Stimulated activated naive CD4-positive, alpha-beta T cell (primary cell): ENCODE measurements around the gene PCDHA5.

ENCODE experiments used
- DNase-seq, 6 experiments: peaks; one replicate each; lab custom pipeline; 2025; lab: John Stamatoyannopoulos, UW

PCDHA5 gene

DNA sequence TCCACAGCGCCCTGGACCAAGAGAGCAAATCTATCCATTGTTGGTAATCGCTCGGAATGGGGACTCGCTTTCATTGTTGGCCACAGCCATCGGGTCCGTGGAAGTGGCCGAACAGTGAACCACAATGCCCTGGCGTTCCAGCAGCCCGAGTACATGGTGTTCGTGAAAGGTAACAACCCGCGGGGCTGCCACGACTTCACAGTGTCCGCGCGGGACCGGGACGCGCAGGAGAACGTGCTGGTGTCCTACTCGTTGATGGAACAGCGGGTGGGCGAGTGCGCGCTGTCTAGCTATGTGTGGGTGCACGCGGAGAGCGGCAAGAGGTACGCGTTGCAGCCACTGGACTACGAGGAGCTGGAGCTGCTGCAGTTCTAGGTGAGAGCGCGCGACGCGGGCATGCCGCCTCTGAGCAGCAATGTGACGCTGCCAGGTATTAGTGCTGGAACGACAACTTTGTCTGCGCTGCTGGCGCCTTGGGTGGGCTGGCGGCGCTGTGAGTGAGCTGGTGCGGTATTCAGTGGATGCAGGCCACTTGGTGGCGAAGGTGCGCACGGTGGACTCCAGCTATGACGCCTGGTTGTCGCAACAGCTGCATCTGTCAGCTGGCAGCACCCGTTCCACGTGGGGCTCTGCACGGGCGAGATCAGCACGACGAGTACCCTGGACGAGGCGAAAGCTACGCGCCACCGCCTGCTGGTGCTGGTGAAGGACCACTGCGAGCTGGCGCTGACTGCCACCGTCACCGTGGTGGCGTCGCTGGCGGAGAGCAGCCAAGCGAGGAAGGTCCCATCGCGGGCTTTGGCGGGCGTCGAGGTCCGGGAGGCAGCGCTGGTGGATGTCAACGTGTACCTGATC is 41.3 kb downstream of the PCDHA5 start:
- DNase-seq: no peak

DNA sequence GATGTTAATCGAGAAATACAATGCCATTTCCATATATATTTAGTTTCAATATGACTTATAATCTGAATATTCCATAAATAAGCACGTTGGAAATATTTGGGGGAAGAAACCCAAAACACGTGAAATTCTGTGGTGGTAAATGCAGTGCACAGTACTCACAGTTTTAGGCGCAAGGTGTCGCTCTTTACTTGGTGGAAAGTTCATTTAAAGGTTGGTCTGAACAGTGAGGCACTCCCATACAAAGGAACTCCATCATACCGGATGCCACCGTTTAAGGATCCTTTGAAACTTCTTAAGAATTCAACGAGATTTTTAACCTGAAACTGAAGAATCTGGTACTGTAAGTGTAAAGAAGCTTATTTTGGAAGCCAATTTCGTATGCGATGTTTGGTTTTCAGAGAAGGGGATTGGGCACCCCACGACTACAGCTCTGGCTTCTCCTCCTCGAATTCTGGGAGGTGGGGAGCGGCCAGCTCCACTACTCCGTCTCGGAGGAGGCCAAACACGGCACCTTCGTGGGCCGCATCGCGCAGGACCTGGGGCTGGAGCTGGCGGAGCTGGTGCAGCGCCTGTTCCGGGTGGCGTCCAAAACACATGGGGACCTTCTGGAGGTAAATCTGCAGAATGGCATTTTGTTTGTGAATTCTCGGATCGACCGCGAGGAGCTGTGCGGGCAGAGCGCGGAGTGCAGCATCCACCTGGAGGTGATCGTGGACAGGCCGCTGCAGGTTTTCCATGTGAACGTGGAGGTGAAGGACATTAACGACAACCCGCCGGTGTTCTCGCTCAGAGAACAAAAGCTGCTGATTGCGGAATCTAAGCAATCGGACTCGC is 47.5 kb downstream of the PCDHA5 start, which contains the start of gene PCDHA11:
Gene PCDHA11 (plus strand): TSS at position 237 of the 834 bp plus-strand sequence. CDS start 147 bp downstream, at position 384.
- no peak for DNase-seq

DNA sequence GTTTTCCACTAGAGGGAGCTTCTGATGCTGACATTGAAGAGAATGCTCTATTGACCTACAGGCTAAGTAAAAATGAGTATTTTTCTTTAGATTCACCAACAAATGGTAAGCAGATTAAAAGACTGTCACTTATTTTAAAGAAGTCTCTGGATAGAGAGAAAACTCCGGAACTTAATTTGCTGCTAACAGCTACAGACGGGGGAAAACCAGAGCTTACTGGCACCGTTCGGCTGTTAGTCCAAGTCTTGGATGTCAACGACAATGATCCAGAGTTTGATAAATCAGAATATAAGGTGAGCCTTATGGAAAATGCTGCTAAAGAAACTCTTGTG is 48.1 kb downstream of the PCDHA5 start:
- no peak for DNase-seq

DNA sequence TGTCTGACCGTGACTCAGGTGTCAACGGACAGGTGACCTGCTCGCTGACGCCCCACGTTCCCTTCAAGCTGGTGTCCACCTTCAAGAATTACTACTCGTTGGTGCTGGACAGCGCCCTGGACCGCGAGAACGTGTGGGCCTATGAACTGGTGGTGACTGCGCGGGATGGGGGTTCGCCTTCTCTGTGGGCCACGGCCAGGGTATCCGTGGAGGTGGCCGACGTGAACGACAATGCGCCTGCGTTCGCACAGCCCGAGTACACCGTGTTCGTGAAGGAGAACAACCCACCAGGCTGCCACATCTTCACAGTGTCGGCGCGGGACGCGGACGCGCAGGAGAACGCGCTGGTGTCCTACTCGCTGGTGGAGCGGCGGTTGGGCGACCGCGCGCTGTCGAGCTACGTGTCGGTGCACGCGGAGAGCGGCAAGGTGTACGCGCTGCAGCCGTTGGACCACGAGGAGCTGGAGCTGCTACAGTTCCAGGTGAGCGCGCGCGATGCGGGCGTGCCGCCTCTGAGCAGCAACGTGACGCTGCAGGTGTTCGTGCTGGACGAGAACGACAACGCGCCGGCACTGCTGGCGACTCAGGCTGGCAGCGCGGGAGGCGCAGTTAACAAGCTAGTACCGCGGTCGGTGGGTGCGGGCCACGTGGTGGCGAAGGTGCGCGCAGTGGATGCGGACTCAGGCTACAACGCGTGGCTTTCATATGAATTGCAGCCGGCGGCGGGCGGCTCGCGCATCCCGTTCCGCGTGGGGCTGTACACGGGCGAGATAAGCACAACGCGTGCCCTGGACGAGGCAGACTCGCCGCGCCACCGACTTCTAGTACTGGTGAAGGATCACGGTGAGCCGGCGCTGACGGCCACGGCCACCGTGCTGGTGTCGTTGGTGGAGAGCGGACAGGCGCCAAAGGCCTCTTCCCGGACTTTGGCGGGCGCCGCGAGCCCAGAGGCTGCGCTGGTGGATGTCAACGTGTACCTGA is 49.1 kb downstream of the PCDHA5 start:
- no peak for DNase-seq
